KMS-11 (cell line): ENCODE data around the gene OIP5.
A peak's percentile ranks its signal among the peaks of the same experiment; 100 is the strongest.
"Not testable (repeated sequence)": the region's sequence is repeated elsewhere in the genome, so short reads cannot be mapped to it uniquely, and the experiment has no call there.

Experiments
- H2AFZ ChIP-seq: fragments of 200-600 bp; sonication (generic); 2 replicates; pipeline ENCODE4 v1.6.1; 2016; ENCODE audit warnings: antibody characterized with exemption, mixed run types, low read depth
- H3K27ac ChIP-seq: fragments of 200-600 bp; sonication (generic); 2 replicates; pipeline ENCODE4 v1.6.1; 2016; ENCODE audit warnings: mild to moderate bottlenecking, mixed run types
- H3K27me3 ChIP-seq: fragments of 200-600 bp; sonication (generic); 2 replicates; pipeline ENCODE4 v1.6.1; 2017; ENCODE audit warnings: mild to moderate bottlenecking, low read depth, mixed run types, moderate library complexity; ENCODE audit not compliant: insufficient read depth
- H3K36me3 ChIP-seq: fragments of 200-600 bp; sonication (generic); 2 replicates; pipeline ENCODE4 v1.6.1; 2017; ENCODE audit warnings: mild to moderate bottlenecking, mixed run types; ENCODE audit not compliant: insufficient read depth
- H3K4me1 ChIP-seq: fragments of 200-600 bp; sonication (generic); 2 replicates; pipeline ENCODE4 v1.6.1; 2016; ENCODE audit warnings: mild to moderate bottlenecking, low read depth, mixed run types; ENCODE audit not compliant: poor library complexity, severe bottlenecking
- H3K4me2 ChIP-seq: fragments of 200-600 bp; sonication (generic); 2 replicates; pipeline ENCODE4 v1.7.0; 2016; ENCODE audit warnings: mild to moderate bottlenecking, mixed run types
- H3K4me3 ChIP-seq: fragments of 200-600 bp; sonication (generic); IDR thresholded peaks from 2 replicates; pipeline ENCODE4 v1.6.1; 2017; ENCODE audit warnings: low read depth, low read length, mixed read lengths; ENCODE audit not compliant: insufficient read depth
- H3K79me2 ChIP-seq: fragments of 200-600 bp; sonication (generic); 2 replicates; pipeline ENCODE4 v1.6.1; 2016; ENCODE audit warnings: low read depth, mixed run types; ENCODE audit not compliant: insufficient read depth
- H3K9ac ChIP-seq: fragments of 200-600 bp; sonication (generic); 2 replicates; pipeline ENCODE4 v1.6.1; 2016; ENCODE audit warnings: mild to moderate bottlenecking, mixed run types
- H4K20me1 ChIP-seq: fragments of 200-600 bp; sonication (generic); 2 replicates; pipeline ENCODE4 v1.6.1; 2016; ENCODE audit warnings: mild to moderate bottlenecking, mixed run types; ENCODE audit not compliant: insufficient read depth
- CTCF ChIP-seq: fragments of 200-600 bp; sonication (generic); conservative IDR thresholded peaks from 2 replicates; pipeline ENCODE4 v1.6.1; 2017; ENCODE audit warnings: low read depth, mild to moderate bottlenecking, antibody characterized with exemption, low read length, moderate library complexity, mixed read lengths

OIP5 gene

GRCh38 chr15:41269887-41270286 lies 62.5 kb downstream of the OIP5 start:
- no peaks in the 10 kb centered on the region for H3K27me3 ChIP-seq
- H3K4me1 ChIP-seq: no peaks in the 10 kb centered on the region
- H3K4me2 ChIP-seq: no peak overlapping the region
- H2AFZ ChIP-seq: no peak overlapping the region
- no peaks in the 10 kb centered on the region; the same call in 1 of the 2 replicates for H3K36me3 ChIP-seq
- H3K79me2 ChIP-seq: no peaks in the 10 kb centered on the region
- TF ChIP-seq CTCF: no peak
- no peaks in the 10 kb centered on the region for H4K20me1 ChIP-seq
- H3K27ac ChIP-seq: no peak overlapping the region
- no peak overlapping the region for H3K9ac ChIP-seq
- H3K4me3 ChIP-seq: no peak overlapping the region

GRCh38 chr15:41263891-41264351 lies 68.5 kb downstream of the OIP5 start:
- Histone ChIP-seq H3K36me3 (no peaks in the 10 kb centered on the region), H4K20me1 (no peaks in the 10 kb centered on the region), H3K4me3 (no peak overlapping the region), H2AFZ (no peak overlapping the region), H3K79me2 (no peaks in the 10 kb centered on the region), H3K4me2 (no peak overlapping the region), H3K27ac (peak overlapping the region; percentile 17; the same call in 1 of the 2 replicates), H3K27me3 (no peaks in the 10 kb centered on the region), H3K9ac (no peak overlapping the region), H3K4me1 (no peaks in the 10 kb centered on the region)
- no peak for TF ChIP-seq CTCF

- no peaks in the 10 kb centered on the region for H3K79me2 ChIP-seq
- no peak overlapping the region for H3K4me3 ChIP-seq
- no peaks in the 10 kb centered on the region for H4K20me1 ChIP-seq
- no peaks in the 10 kb centered on the region for H3K36me3 ChIP-seq
- no peaks in the 10 kb centered on the region for H3K27me3 ChIP-seq
- TF ChIP-seq CTCF: no peak
- no peak overlapping the region for H3K9ac ChIP-seq
- no peak overlapping the region for H2AFZ ChIP-seq
- no peaks in the 10 kb centered on the region for H3K4me1 ChIP-seq
- no peak overlapping the region for H3K27ac ChIP-seq
- no peak overlapping the region for H3K4me2 ChIP-seq
These were observed 69.8 kb downstream of the OIP5 start for GRCh38 chr15:41262571-41262970.

GRCh38 chr15:41260924-41261323 lies 71.5 kb downstream of the OIP5 start:
- H3K4me1 ChIP-seq, H4K20me1 ChIP-seq, H3K4me2 ChIP-seq, H3K36me3 ChIP-seq, H3K27ac ChIP-seq, H3K9ac ChIP-seq, H3K79me2 ChIP-seq, H2AFZ ChIP-seq, H3K27me3 ChIP-seq, H3K4me3 ChIP-seq: not testable (repeated sequence)

GRCh38 chr15:41259546-41260189 lies 72.7 kb downstream of the OIP5 start:
- Histone ChIP-seq H3K4me3 (no peak overlapping the region), H3K4me1 (no peaks in the 10 kb centered on the region), H3K36me3 (no peaks in the 10 kb centered on the region), H3K27ac (no peak overlapping the region), H3K79me2 (no peaks in the 10 kb centered on the region), H3K27me3 (no peaks in the 10 kb centered on the region), H4K20me1 (no peaks in the 10 kb centered on the region), H3K4me2 (no peak overlapping the region), H2AFZ (no peak overlapping the region), H3K9ac (no peak overlapping the region)
- TF ChIP-seq CTCF: no peak
